AG08395 (cell line): ENCODE results near the gene BLACAT1.
A peak's percentile ranks its signal among the peaks of the same experiment; 100 is the strongest.

ENCODE experiments used
- DNase-seq: peaks from one replicate; pipeline ENCODE4 v3.0.0; 2012; ENCODE audit warnings: mixed read lengths, low spot score

BLACAT1 gene

GRCh38 chr1:205456868-205457745 lies 1.3 kb upstream of the BLACAT1 start:
- DNase-seq = no peak

GRCh38 chr1:205456383-205456867 lies 580 bp upstream of the BLACAT1 start:
- no peak for DNase-seq

- no peak for DNase-seq
Measured at GRCh38 chr1:205454903-205455335, 926 bp downstream of the BLACAT1 start.

GRCh38 chr1:205453466-205453865 lies 2.4 kb downstream of the BLACAT1 start:
- DNase-seq = no peak

- no peak for DNase-seq
Measured at GRCh38 chr1:205452933-205453332, 2.9 kb downstream of the BLACAT1 start.

- DNase-seq = no peak
Measured at GRCh38 chr1:205452364-205452763, 3.5 kb downstream of the BLACAT1 start.

GRCh38 chr1:205451759-205452164 lies 4.1 kb downstream of the BLACAT1 start:
- DNase-seq = no peak

- no peak for DNase-seq
Measured at GRCh38 chr1:205451202-205451601, 4.6 kb downstream of the BLACAT1 start.

GRCh38 chr1:205450448-205450847 lies 5.4 kb downstream of the BLACAT1 start:
- DNase-seq = no peak

- DNase-seq = peak; percentile 68
Measured at GRCh38 chr1:205449750-205450443, 5.9 kb downstream of the BLACAT1 start.

- no peak for DNase-seq
Measured at GRCh38 chr1:205449254-205449749, 6.5 kb downstream of the BLACAT1 start.

- no peak for DNase-seq
Measured at GRCh38 chr1:205448540-205449253, 7.1 kb downstream of the BLACAT1 start.

GRCh38 chr1:205447457-205448341 lies 8.1 kb downstream of the BLACAT1 start:
- no peak for DNase-seq

GRCh38 chr1:205446828-205447227 lies 9.0 kb downstream of the BLACAT1 start:
- no peak for DNase-seq

GRCh38 chr1:205445646-205445935 lies 10.3 kb downstream of the BLACAT1 start:
- no peak for DNase-seq

GRCh38 chr1:205444931-205445645 lies 10.8 kb downstream of the BLACAT1 start:
- DNase-seq = no peak

GRCh38 chr1:205444300-205444930 lies 11.4 kb downstream of the BLACAT1 start:
- DNase-seq = no peak

GRCh38 chr1:205443585-205444299 lies 12.1 kb downstream of the BLACAT1 start:
- no peak for DNase-seq

- no peak for DNase-seq
Measured at GRCh38 chr1:205442051-205442725, 13.7 kb downstream of the BLACAT1 start.
